Ovary (tissue), 9 donors: ENCODE measurements around the gene RSU1. TPM values are rescaled to one million over a fixed set of nuclear protein-coding genes. Genes with fewer than 3 reads are reported as not detected.

ENCODE experiments used
- DNase-seq, 5 donors: peaks; one replicate each; pipeline ENCODE4 v3.0.0-alpha.2; 2019 to 2020
- H3K27ac ChIP-seq, 2 donors: fragments of 200-600 bp; one replicate each; pipeline versions ENCODE4 v1.5.1 to v1.8.0; 2019 to 2022
- H3K27me3 ChIP-seq: fragments of 200-600 bp; one replicate; pipeline ENCODE4 v1.8.0; 2022
- H3K36me3 ChIP-seq: fragments of 200-600 bp; sonication (generic); one replicate; pipeline ENCODE4 v1.5.1; 2019
- H3K4me1 ChIP-seq: one replicate; pipeline ENCODE4 v1.8.1; 2013; ENCODE audit warnings: mild to moderate bottlenecking, moderate library complexity; ENCODE audit not compliant: insufficient read depth
- H3K4me3 ChIP-seq: fragments of 200-600 bp; sonication (generic); one replicate; pipeline ENCODE4 v1.5.1; 2017
- H3K9me3 ChIP-seq, 2 donors: fragments of 200-600 bp in 1 of 2; sonication (generic) in 1 of 2; one replicate each; pipeline versions ENCODE4 v1.5.1 to v1.8.1; 2013 to 2019; ENCODE audit warnings: mild to moderate bottlenecking in 1 of 2, moderate library complexity in 1 of 2
- CTCF ChIP-seq, 3 donors: fragments of 450-650 bp in 2 of 3; fragments of 200-600 bp in 1 of 3; IDR thresholded peaks; one replicate each; pipeline versions ENCODE4 v1.5.1 to v1.8.0; 2016 to 2022; ENCODE audit warnings: antibody characterized with exemption in 3 of 3, mild to moderate bottlenecking in 1 of 3
- EP300 ChIP-seq: sonication (generic); formaldehyde crosslinking; IDR thresholded peaks from one replicate; pipeline ENCODE4 v1.6.1; 2017; ENCODE audit warnings: antibody characterized with exemption
- POLR2A ChIP-seq: fragments of 450-650 bp; IDR thresholded peaks from one replicate; pipeline ENCODE4 v1.6.1; 2017; ENCODE audit warnings: antibody characterized with exemption, mild to moderate bottlenecking, moderate library complexity
- WGBS, 3 donors: extraction: QIAGEN DNeasy Blood & Tissue Kit in 1 of 3; methylation state at CpG; one replicate each; pipeline versions ENCODE4 v1.1.5 to v1.1.7; 2013 to 2017; 5-methylcytosine and 5-hydroxymethylcytosine counted together
- intact Hi-C, 4 donors: fragments of 100-400 bp; cut with DNase I; formaldehyde crosslinking; loops; one replicate each; pipeline versions ENCODE4 v1.11.0 to v1.15.1; 2022 to 2023
- polyA plus RNA-seq, 2 donors: library from polyadenylated mRNA; stranded (reverse); fragments of 200-250 nt in 1 of 2; fragments of 350-450 nt in 1 of 2; fragmentation: Illumina TruSeq in 1 of 2; extraction: RNeasy Lipid Tissue Mini Kit (QIAGEN cat#74804) in 1 of 2; gene quantifications; one replicate each; pipeline ENCODE4 v1.2.3, GENCODE V29; 2013 to 2014
- total RNA-seq, 7 donors: library from RNA; depleted of rRNA in 2 of 7; stranded (reverse); fragments of >200 nt in 2 of 7; fragmentation: NEBNext Ultra II Directional in 3 of 7; extraction: Animal tissue kit (Norgen Biotek cat#: 25700) in 3 of 7; gene quantifications; one replicate each; pipeline versions ENCODE4 v1.1.0 to v1.2.4, GENCODE V29; 2016 to 2023
- donor health status: DM: no; HTN: no; CAD: no; lungs with moderate emphysema.
- donor health status: DM: no; HTN: no; CAD: no.
- donor health status: Bipolar disorder and iron deficiency.
- donor health status: DM: yes; HTN: yes; CAD: no.
- donor health status: DM: no; HTN: no; CAD: no.
- donor health status: DM: yes; HTN: yes; CAD: no.

Gene RSU1
- total and polyA plus RNA-seq, 9 donors, result 30.1 to 184 (median 70.3) TPM

- intact Hi-C loops, result no loop called here
- 81 to 85% (median 82%) methylated on average over 8 of the region's 8 CpGs for WGBS, 3 donors
- no peak for DNase-seq
Measured at GRCh38 chr10:16742165-16742960, 74.9 kb downstream of the RSU1 start.

GRCh38 chr10:16741540-16741939 is 75.7 kb downstream of the RSU1 start:
- no peak for TF ChIP-seq POLR2A
- no peak for TF ChIP-seq CTCF (IDR thresholded peaks at IDR 0.05)
- no peak for TF ChIP-seq EP300
- no peaks in the 10 kb centered on the region for H3K27me3 ChIP-seq
- WGBS, 3 donors, result 91 to 94% (median 92%) methylated on average over 2 of the region's 2 CpGs
- no peak overlapping the region for H3K4me3 ChIP-seq
- H3K4me1 ChIP-seq, result no peaks in the 10 kb centered on the region
- intact Hi-C loops, result no loop called here
- no peak for DNase-seq
- no peaks in the 10 kb centered on the region for H3K36me3 ChIP-seq
- H3K9me3 ChIP-seq, result no peaks in the 10 kb centered on the region
- H3K27ac ChIP-seq, result no peak overlapping the region

More at GRCh38 chr10:16742165-16742960, 74.9 kb downstream of the RSU1 start:
- Histone ChIP-seq H3K4me1 (peaks cover 4% of the 10 kb centered on the region), H3K27me3 (no peaks in the 10 kb centered on the region), H3K36me3 (no peaks in the 10 kb centered on the region), H3K4me3 (no peak overlapping the region), H3K9me3 (no peaks in the 10 kb centered on the region), H3K27ac (no peak overlapping the region)
- TF ChIP-seq CTCF (IDR thresholded peaks at IDR 0.05) (no peak), EP300 (no peak), POLR2A (no peak)

- Histone ChIP-seq H3K9me3 (no peaks in the 10 kb centered on the region), H3K4me1 (no peaks in the 10 kb centered on the region), H3K4me3 (no peak overlapping the region), H3K27me3 (no peaks in the 10 kb centered on the region), H3K36me3 (no peaks in the 10 kb centered on the region), H3K27ac (no peak overlapping the region)
- TF ChIP-seq EP300, result no peak
- no peak for TF ChIP-seq CTCF (IDR thresholded peaks at IDR 0.05)
- WGBS, 3 donors, result 96 to 100% (median 98%) methylated on average over 2 of the region's 2 CpGs
- DNase-seq, result no peak
- intact Hi-C loops, result no loop called here
Measured at GRCh38 chr10:16737420-16737819, 79.8 kb downstream of the RSU1 start.

GRCh38 chr10:16735671-16736070 is 81.6 kb downstream of the RSU1 start:
- no peaks in the 10 kb centered on the region for H3K27me3 ChIP-seq
- H3K9me3 ChIP-seq, result no peaks in the 10 kb centered on the region
- H3K27ac ChIP-seq, result no peak overlapping the region
- intact Hi-C loops, result no loop called here
- no peak overlapping the region for H3K4me3 ChIP-seq
- no peaks in the 10 kb centered on the region for H3K4me1 ChIP-seq
- H3K36me3 ChIP-seq, result no peaks in the 10 kb centered on the region
- no peak for DNase-seq
- no peak for TF ChIP-seq POLR2A
- TF ChIP-seq EP300, result no peak
- WGBS, 3 donors, result 87 to 94% (median 93%) methylated on average over 3 of the region's 3 CpGs

GRCh38 chr10:16732376-16732775 is 84.8 kb downstream of the RSU1 start:
- no peaks in the 10 kb centered on the region for H3K9me3 ChIP-seq
- no peak overlapping the region for H3K27ac ChIP-seq
- H3K4me1 ChIP-seq, result no peaks in the 10 kb centered on the region
- intact Hi-C loops, result no loop called here
- no peak for DNase-seq
- H3K27me3 ChIP-seq, result no peaks in the 10 kb centered on the region
- H3K36me3 ChIP-seq, result no peaks in the 10 kb centered on the region
- no peak overlapping the region for H3K4me3 ChIP-seq
- TF ChIP-seq POLR2A, result no peak
- no peak for TF ChIP-seq CTCF (IDR thresholded peaks at IDR 0.05)
- no peak for TF ChIP-seq EP300
